Naive thymus-derived CD4-positive, alpha-beta T cell (primary cell): ENCODE measurements around the gene TRIM26. TPM values are rescaled to one million over a fixed set of nuclear protein-coding genes. Genes with fewer than 3 reads are reported as not detected.
"Not testable (repeated sequence)": the region's sequence is repeated elsewhere in the genome, so short reads cannot be mapped to it uniquely, and the experiment has no call there.

ENCODE experiments used
- ATAC-seq: fragments of 150-1000 bp; cut with Tn5 transposase; 2 replicates; pipeline ENCODE4 v1.10.0; 2021; ENCODE audit warnings: mild to moderate bottlenecking, moderate library complexity
- CTCF ChIA-PET: fragments of 350-600 bp; sonication (Branson Sonifier 250); formaldehyde crosslinking; loops from one replicate; lab custom pipeline; 2021; ENCODE audit warnings: antibody characterized with exemption; lab: Charles Lee
- POLR2A ChIA-PET: fragments of 350-600 bp; sonication (Branson Sonifier 250); formaldehyde crosslinking; loops from one replicate; lab custom pipeline; 2021; ENCODE audit warnings: antibody characterized with exemption, inconsistent platforms; lab: Charles Lee
- DNase-seq, 9 donors: peaks; one replicate each; pipeline versions ENCODE4 v3.0.0 to v3.0.0-alpha.2; 2020 to 2022; ENCODE audit warnings: mixed read lengths in 1 of 9
- H3K27ac ChIP-seq: one replicate; pipeline ENCODE4 v1.7.0; 2013; ENCODE audit warnings: mild to moderate bottlenecking, low read depth, low read length, moderate library complexity
- H3K27me3 ChIP-seq, 2 donors: one replicate each; pipeline ENCODE4 v1.7.0; 2013; ENCODE audit warnings: low read length in 2 of 2, mild to moderate bottlenecking in 2 of 2, moderate library complexity in 2 of 2; ENCODE audit not compliant: control insufficient read depth in 2 of 2, insufficient read depth in 2 of 2
- H3K36me3 ChIP-seq, 3 experiments: 1 replicate in 2 of 3; 2 replicates in 1 of 3; pipeline ENCODE4 v1.7.0; 2013; ENCODE audit warnings: low read length in 3 of 3, mild to moderate bottlenecking in 3 of 3, moderate library complexity in 1 of 3; ENCODE audit not compliant: insufficient read depth in 3 of 3, control insufficient read depth in 2 of 3
- H3K4me1 ChIP-seq, 2 donors: one replicate each; pipeline ENCODE4 v1.7.0; 2013; ENCODE audit warnings: low read length in 2 of 2, mild to moderate bottlenecking in 2 of 2, moderate library complexity in 1 of 2; ENCODE audit not compliant: control insufficient read depth in 2 of 2, insufficient read depth in 2 of 2
- H3K4me3 ChIP-seq: 2 replicates; pipeline ENCODE4 v1.7.0; 2013; ENCODE audit warnings: mild to moderate bottlenecking, low read length
- H3K9me3 ChIP-seq, 3 experiments: 1 replicate in 2 of 3; 2 replicates in 1 of 3; pipeline ENCODE4 v1.7.0; 2013; ENCODE audit warnings: low read length in 3 of 3; ENCODE audit not compliant: control insufficient read depth in 2 of 3
- H3K27ac Mint-ChIP-seq, 9 donors: one replicate each; pipeline ENCODE4 v1.8.0; 2020 to 2022; ENCODE audit warnings: mixed read lengths in 9 of 9, mild to moderate bottlenecking in 8 of 9, moderate library complexity in 5 of 9, inconsistent platforms in 2 of 9
- H3K27me3 Mint-ChIP-seq, 5 donors: one replicate each; pipeline ENCODE4 v1.8.0; 2021 to 2022; ENCODE audit warnings: mixed read lengths in 5 of 5, mild to moderate bottlenecking in 1 of 5
- H3K36me3 Mint-ChIP-seq, 5 donors: one replicate each; pipeline ENCODE4 v1.8.0; 2020 to 2022; ENCODE audit warnings: mixed read lengths in 5 of 5, mild to moderate bottlenecking in 3 of 5, inconsistent platforms in 1 of 5
- H3K4me1 Mint-ChIP-seq, 7 donors: one replicate each; pipeline ENCODE4 v1.8.0; 2020 to 2022; ENCODE audit warnings: mixed read lengths in 7 of 7, mild to moderate bottlenecking in 3 of 7, inconsistent platforms in 1 of 7
- H3K4me3 Mint-ChIP-seq, 10 donors: one replicate each; pipeline ENCODE4 v1.8.0; 2020 to 2022; ENCODE audit warnings: mild to moderate bottlenecking in 10 of 10, mixed read lengths in 10 of 10, moderate library complexity in 6 of 10, inconsistent platforms in 2 of 10
- H3K9me3 Mint-ChIP-seq, 11 donors: one replicate each; pipeline ENCODE4 v1.8.0; 2020 to 2022; ENCODE audit warnings: mixed read lengths in 11 of 11, mild to moderate bottlenecking in 4 of 11, inconsistent platforms in 1 of 11, moderate library complexity in 1 of 11
- intact Hi-C, 2 donors: fragments of 100-400 bp; cut with micrococcal nuclease; formaldehyde crosslinking; loops; one replicate each; pipeline ENCODE4 v1.15.1; 2023
- polyA plus RNA-seq, 2 donors: library from polyadenylated mRNA; unstranded; fragments of 300-500 nt; fragmentation: Illumina TruSeq; gene quantifications; one replicate each; pipeline ENCODE4 v1.2.3, GENCODE V29; 2021
- total RNA-seq, 6 experiments: library from RNA in 5 of 6; stranded (reverse) in 5 of 6; gene quantifications; 1 replicate in 5 of 6; 2 replicates in 1 of 6; pipeline ENCODE4 v1.2.3 and lab custom pipeline; 2021 to 2026

TRIM26 gene
- total and polyA plus RNA-seq, 7 experiments from 2014 or later = 23.0 to 73.1 (median 47.6) TPM

- POLR2A ChIA-PET, H3K36me3 ChIP-seq, H3K9me3 ChIP-seq, intact Hi-C loops, H3K27ac ChIP-seq, CTCF ChIA-PET, H3K9me3 Mint-ChIP-seq, H3K36me3 Mint-ChIP-seq, H3K4me1 ChIP-seq, H3K27ac Mint-ChIP-seq, H3K4me3 ChIP-seq, H3K4me3 Mint-ChIP-seq, ATAC-seq, DNase-seq, H3K27me3 ChIP-seq, H3K4me1 Mint-ChIP-seq: not testable (repeated sequence)
- H3K27me3 Mint-ChIP-seq = peaks cover 22 to 77% (median 43%) of the 10 kb centered on the region in 5 donors
Observed at GRCh38 chr6:30140240-30140639, 73.0 kb downstream of the TRIM26 start.

GRCh38 chr6:30136570-30137286, 76.5 kb downstream of the TRIM26 start:
- Mint-ChIP-seq H3K4me3 (no peak overlapping the region), H3K27me3 (peaks cover 25 to 72% (median 43%) of the 10 kb centered on the region in 5 donors), H3K36me3 (no peaks in the 10 kb centered on the region), H3K4me1 (peaks cover 0 to 8% (median 0%) of the 10 kb centered on the region in 7 donors), H3K9me3 (peaks cover 0 to 2% (median 0%) of the 10 kb centered on the region in 11 donors), H3K27ac (no peak overlapping the region)
- intact Hi-C loops = no loop called here
- no peak overlapping the region for H3K4me3 ChIP-seq
- no peaks in the 10 kb centered on the region for H3K36me3 ChIP-seq
- DNase-seq (no peak), ATAC-seq (no peak)
- POLR2A ChIA-PET = no interaction called here
- CTCF ChIA-PET = interaction anchor here (8.5 kb wide), 1 partner anchor 33 kb away, joined by 170 read pairs; no protein-coding TSS in a partner anchor
- H3K27ac ChIP-seq = no peak overlapping the region
- H3K4me1 ChIP-seq = no peaks in the 10 kb centered on the region
- peaks cover 0 to 3% of the 10 kb centered on the region in 2 donors for H3K27me3 ChIP-seq
- no peaks in the 10 kb centered on the region for H3K9me3 ChIP-seq

- Histone ChIP-seq H3K27me3 (peaks cover 0 to 3% of the 10 kb centered on the region in 2 donors), H3K36me3 (no peaks in the 10 kb centered on the region), H3K4me1 (peaks cover 0 to 2% of the 10 kb centered on the region in 2 donors), H3K9me3 (no peaks in the 10 kb centered on the region), H3K27ac (no peak within 1 kb of the TSS), H3K4me3 (no peak within 1 kb of the TSS)
- peaks cover 0 to 2% (median 0%) of the 10 kb centered on the region in 11 donors for H3K9me3 Mint-ChIP-seq
- peaks cover 2 to 12% (median 4%) of the 10 kb centered on the region in 7 donors for H3K4me1 Mint-ChIP-seq
- H3K36me3 Mint-ChIP-seq = no peaks in the 10 kb centered on the region
- ATAC-seq (no peak), DNase-seq (no peak)
- no peak within 1 kb of the TSS for H3K27ac Mint-ChIP-seq
- POLR2A ChIA-PET = no interaction called here
- intact Hi-C loops = no loop called here
- CTCF ChIA-PET = interaction anchor here (0.9 to 8.5 kb wide), 2 partner anchors 32 to 53 kb away, joined by 3 to 170 read pairs; no protein-coding TSS in a partner anchor
- peaks cover 25 to 72% (median 44%) of the 10 kb centered on the region in 5 donors for H3K27me3 Mint-ChIP-seq
- H3K4me3 Mint-ChIP-seq = no peak within 1 kb of the TSS
Observed at GRCh38 chr6:30135757-30136156, 77.4 kb downstream of the TRIM26 start, which contains the start of gene TRIM40. Gene TRIM40, plus strand, starts transcription at chr6:30136140. Its CDS starts 897 bp downstream, at chr6:30137037.

GRCh38 chr6:30135147-30135546, 78.1 kb downstream of the TRIM26 start:
- Histone ChIP-seq H3K4me1 (peaks cover 0 to 4% of the 10 kb centered on the region in 2 donors), H3K27me3 (peaks cover 0 to 3% of the 10 kb centered on the region in 2 donors), H3K9me3 (no peaks in the 10 kb centered on the region), H3K4me3 (no peak overlapping the region), H3K36me3 (no peaks in the 10 kb centered on the region), H3K27ac (no peak overlapping the region)
- no peak overlapping the region for H3K4me3 Mint-ChIP-seq
- intact Hi-C loops = no loop called here
- no peak for ATAC-seq
- DNase-seq = no peak
- H3K9me3 Mint-ChIP-seq = peaks cover 0 to 1% (median 0%) of the 10 kb centered on the region in 11 donors
- peaks cover 24 to 73% (median 47%) of the 10 kb centered on the region in 5 donors for H3K27me3 Mint-ChIP-seq
- CTCF ChIA-PET = interaction anchor here (0.9 to 8.5 kb wide), 2 partner anchors 31 to 54 kb away, joined by 3 to 170 read pairs; no protein-coding TSS in a partner anchor
- H3K4me1 Mint-ChIP-seq = peaks cover 2 to 18% (median 6%) of the 10 kb centered on the region in 7 donors
- no peak overlapping the region for H3K27ac Mint-ChIP-seq
- POLR2A ChIA-PET = no interaction called here
- no peaks in the 10 kb centered on the region for H3K36me3 Mint-ChIP-seq

Other genes starting within 250 kb of the TRIM26 start
- 10 to 100 TPM; 27.3 to 66.8 (median 45.0) TPM for gene POLR1H, start 152.1 kb downstream of the TRIM26 start, total RNA-seq
- gene POLR1H, start 152.1 kb downstream of the TRIM26 start, polyA plus RNA-seq = 100 to 1,000 TPM in 1 of 2 donors, 10 to 100 TPM in 1; 89.2 to 128 TPM
- gene PPP1R11, start 146.2 kb downstream of the TRIM26 start, total RNA-seq = 10 to 100 TPM; 49.4 to 67.1 (median 62.7) TPM
- gene PPP1R11, start 146.2 kb downstream of the TRIM26 start, polyA plus RNA-seq = 100 to 1,000 TPM; 112 to 113 TPM
- gene RNF39, start 137.6 kb downstream of the TRIM26 start, total RNA-seq = not detected
- under 1 TPM in 1 of 2 donors, not detected in 1; 0.33 TPM for gene RNF39, start 137.6 kb downstream of the TRIM26 start, polyA plus RNA-seq
- gene TRIM31, start 100.3 kb downstream of the TRIM26 start, total RNA-seq = under 1 TPM in 2 of 5 experiments, not detected in 3; 0.32 TPM
- gene TRIM31, start 100.3 kb downstream of the TRIM26 start, polyA plus RNA-seq = under 1 TPM in 1 of 2 donors, not detected in 1; 0.59 TPM
- not detected for gene TRIM40, start 77.3 kb downstream of the TRIM26 start, total RNA-seq
- gene TRIM40, start 77.3 kb downstream of the TRIM26 start, polyA plus RNA-seq = not detected
- under 1 TPM in 1 of 5 experiments, not detected in 4; 0.12 TPM for gene TRIM10, start 52.2 kb downstream of the TRIM26 start, total RNA-seq
- not detected for gene TRIM10, start 52.2 kb downstream of the TRIM26 start, polyA plus RNA-seq
- under 1 TPM in 1 of 5 experiments, not detected in 4; 0.46 TPM for gene TRIM15, start 49.9 kb downstream of the TRIM26 start, total RNA-seq
- gene TRIM15, start 49.9 kb downstream of the TRIM26 start, polyA plus RNA-seq = not detected
- gene TRIM39, start 113.5 kb upstream of the TRIM26 start, total RNA-seq = 10 to 100 TPM; 12.8 to 42.1 (median 26.4) TPM
- gene TRIM39, start 113.5 kb upstream of the TRIM26 start, polyA plus RNA-seq = 10 to 100 TPM in 1 of 2 donors, 1 to 10 TPM in 1; 7.6 to 18.6 TPM
- 10 to 100 TPM; 39.7 to 61.2 (median 44.9) TPM for gene RPP21, start 131.8 kb upstream of the TRIM26 start, total RNA-seq
- gene RPP21, start 131.8 kb upstream of the TRIM26 start, polyA plus RNA-seq = 100 to 1,000 TPM in 1 of 2 donors, 10 to 100 TPM in 1; 74.9 to 114 TPM